Activated T-cell treated with anti-CD3 and anti-CD28 coated beads, Interleukin-2, amount 50 U/mL, for 24 hours (primary cell): ENCODE data around the gene CALML4.

Source experiments
- DNase-seq: peaks from one replicate; pipeline ENCODE4 v3.0.0-alpha.2; 2020
- H3K27ac Mint-ChIP-seq: 2 replicates; pipeline ENCODE4 v1.8.0; 2020; ENCODE audit warnings: mild to moderate bottlenecking, mixed read lengths
- H3K27me3 Mint-ChIP-seq: 2 replicates; pipeline ENCODE4 v1.8.0; 2020; ENCODE audit warnings: mixed read lengths
- H3K36me3 Mint-ChIP-seq: 2 replicates; pipeline ENCODE4 v1.8.0; 2020; ENCODE audit warnings: low read depth, mixed read lengths
- H3K4me1 Mint-ChIP-seq: 2 replicates; pipeline ENCODE4 v1.8.0; 2020; ENCODE audit warnings: low read depth, mixed read lengths
- H3K4me3 Mint-ChIP-seq: 2 replicates; pipeline ENCODE4 v1.8.0; 2020; ENCODE audit warnings: mild to moderate bottlenecking, moderate library complexity, mixed read lengths
- H3K9me3 Mint-ChIP-seq: 2 replicates; pipeline ENCODE4 v1.8.0; 2020; ENCODE audit warnings: mixed read lengths

The CALML4 gene

DNA sequence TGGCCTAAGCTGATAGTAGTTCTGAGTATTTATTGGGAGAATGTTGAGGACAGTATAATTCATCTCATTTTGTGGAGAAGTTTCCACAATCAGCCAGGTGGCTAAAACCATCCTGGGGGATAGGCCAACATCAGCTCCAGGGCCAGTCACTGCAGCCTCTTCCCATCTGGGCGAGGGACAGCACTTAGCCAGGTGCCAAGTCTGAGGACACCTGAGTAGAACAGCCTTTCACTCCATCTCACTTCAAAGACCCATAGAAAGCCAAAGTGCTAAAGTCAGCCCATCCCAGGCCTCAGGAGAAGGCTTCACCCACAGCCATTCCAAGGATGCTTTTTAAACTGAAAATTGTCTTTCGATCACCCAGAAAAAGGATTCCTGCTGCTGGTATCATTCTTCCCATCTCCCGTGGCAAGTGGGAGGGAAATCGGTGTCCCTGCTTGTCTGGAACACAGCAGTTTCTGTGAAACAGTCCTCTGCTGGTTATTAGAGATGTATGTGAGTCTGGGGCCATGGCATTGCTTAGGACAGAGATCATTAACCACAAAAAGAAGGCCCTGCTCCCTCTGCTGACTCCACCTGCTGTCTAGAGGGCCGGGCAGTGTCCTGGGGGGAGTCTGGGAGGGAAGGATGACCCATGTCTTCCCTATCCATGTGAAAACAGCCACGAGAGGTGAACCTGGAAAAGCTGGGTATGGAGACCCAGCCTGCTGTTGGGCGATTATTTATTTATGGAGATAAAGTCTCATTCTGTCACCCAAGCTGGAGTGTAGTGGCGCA, 9.6 kb downstream of the CALML4 start:
- Mint-ChIP-seq H3K4me3 (no peak overlapping the region), H3K27ac (peak overlapping the region; percentile 75), H3K4me1 (no peaks in the 10 kb centered on the region), H3K27me3 (no peaks in the 10 kb centered on the region), H3K9me3 (no peaks in the 10 kb centered on the region), H3K36me3 (peaks cover 85% of the 10 kb centered on the region)
- DNase-seq: no peak

- Mint-ChIP-seq H3K27ac (peak overlapping the region; percentile 45), H3K4me3 (no peak overlapping the region), H3K9me3 (no peaks in the 10 kb centered on the region), H3K27me3 (no peaks in the 10 kb centered on the region), H3K4me1 (no peaks in the 10 kb centered on the region), H3K36me3 (peaks cover 95% of the 10 kb centered on the region)
- DNase-seq: no peak
These were observed 12.2 kb downstream of the CALML4 start for GRCh38 chr15:68192804-68193486.

DNA sequence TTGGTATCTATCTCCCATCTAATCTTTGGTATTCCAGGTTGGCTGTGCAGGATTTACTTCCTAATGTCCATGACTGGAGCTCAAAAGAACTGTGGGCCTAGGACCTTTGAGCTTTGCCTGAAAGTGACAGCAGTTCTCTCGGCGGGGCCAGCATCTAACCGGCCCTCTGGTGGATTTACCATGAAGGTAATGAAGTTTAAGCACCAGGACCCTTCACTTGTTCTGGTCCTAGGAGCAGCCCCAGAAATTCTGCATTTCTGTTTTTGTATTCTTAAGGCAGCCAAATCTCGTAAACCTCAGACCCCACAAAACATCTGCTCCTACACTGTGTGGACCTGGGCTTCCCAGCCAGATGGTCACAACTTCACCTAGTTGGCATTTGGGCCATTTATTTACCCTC, 13.0 kb downstream of the CALML4 start:
- Mint-ChIP-seq H3K4me3 (no peak overlapping the region), H3K4me1 (peaks cover 5% of the 10 kb centered on the region), H3K27me3 (no peaks in the 10 kb centered on the region), H3K36me3 (peaks cover 95% of the 10 kb centered on the region), H3K9me3 (no peaks in the 10 kb centered on the region), H3K27ac (peak overlapping the region; percentile 45)
- DNase-seq: no peak

GRCh38 chr15:68191555-68191954, 13.6 kb downstream of the CALML4 start:
- Mint-ChIP-seq H3K27me3 (no peaks in the 10 kb centered on the region), H3K4me3 (no peak overlapping the region), H3K36me3 (peaks cover 96% of the 10 kb centered on the region), H3K27ac (peak overlapping the region; percentile 14), H3K4me1 (peaks cover 5% of the 10 kb centered on the region), H3K9me3 (no peaks in the 10 kb centered on the region)
- DNase-seq: no peak

DNA sequence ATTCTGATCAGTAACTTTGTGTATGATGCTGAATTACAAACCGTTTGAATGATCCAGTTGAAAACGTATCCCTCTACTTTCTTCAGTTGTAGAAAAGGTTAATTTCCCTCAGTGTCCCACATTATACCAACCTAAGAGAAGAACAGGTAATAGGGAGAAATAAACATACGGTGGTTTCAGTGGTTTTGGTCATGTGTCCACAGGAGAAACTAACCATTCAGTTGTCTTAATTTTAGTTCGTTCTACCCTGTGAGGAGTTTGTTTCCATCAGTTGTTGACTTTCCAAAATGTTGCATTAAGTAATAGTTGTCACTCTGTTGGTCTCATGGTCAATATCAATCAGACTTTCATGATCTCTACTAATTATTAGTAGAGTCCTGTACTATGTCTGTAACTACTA, 15.1 kb downstream of the CALML4 start:
- Mint-ChIP-seq H3K27ac (peak overlapping the region; percentile 2), H3K4me1 (peaks cover 5% of the 10 kb centered on the region), H3K27me3 (no peaks in the 10 kb centered on the region), H3K4me3 (no peak overlapping the region), H3K9me3 (no peaks in the 10 kb centered on the region), H3K36me3 (peaks cover 94% of the 10 kb centered on the region)
- no peak for DNase-seq

- Mint-ChIP-seq H3K27ac (peak overlapping the region; percentile 67), H3K4me1 (peaks cover 8% of the 10 kb centered on the region), H3K9me3 (no peaks in the 10 kb centered on the region), H3K4me3 (no peak overlapping the region), H3K36me3 (peaks cover 95% of the 10 kb centered on the region), H3K27me3 (no peaks in the 10 kb centered on the region)
- DNase-seq: no peak
These were observed 16.5 kb downstream of the CALML4 start for GRCh38 chr15:68188647-68189046.

DNA sequence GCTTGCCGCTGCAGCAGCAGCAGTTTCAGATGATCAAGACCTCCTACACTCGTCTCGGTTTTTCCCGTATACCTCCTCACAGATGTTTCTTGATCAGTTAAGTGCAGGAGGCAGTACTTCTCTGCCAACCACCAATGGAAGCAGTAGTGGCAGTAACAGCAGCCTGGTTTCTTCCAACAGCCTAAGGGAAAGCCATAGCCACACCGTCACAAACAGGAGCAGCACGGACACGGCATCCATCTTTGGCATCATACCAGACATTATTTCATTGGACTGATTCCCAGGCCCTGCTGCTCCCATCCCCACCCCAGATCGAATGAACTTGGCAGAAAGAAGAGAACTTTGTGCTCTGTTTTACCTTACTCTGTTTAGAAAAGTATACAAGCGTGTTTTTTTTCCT, 17.6 kb downstream of the CALML4 start:
- H3K9me3 Mint-ChIP-seq: no peaks in the 10 kb centered on the region
- peak overlapping the region; percentile 62 for H3K27ac Mint-ChIP-seq
- no peaks in the 10 kb centered on the region for H3K27me3 Mint-ChIP-seq
- DNase-seq: no peak
- peaks cover 94% of the 10 kb centered on the region for H3K36me3 Mint-ChIP-seq
- peaks cover 11% of the 10 kb centered on the region for H3K4me1 Mint-ChIP-seq
- no peak overlapping the region for H3K4me3 Mint-ChIP-seq

- H3K27me3 Mint-ChIP-seq: no peaks in the 10 kb centered on the region
- DNase-seq: no peak
- no peaks in the 10 kb centered on the region for H3K9me3 Mint-ChIP-seq
- no peak overlapping the region for H3K4me3 Mint-ChIP-seq
- peak overlapping the region; percentile 62 for H3K27ac Mint-ChIP-seq
- H3K36me3 Mint-ChIP-seq: peaks cover 90% of the 10 kb centered on the region
- peaks cover 11% of the 10 kb centered on the region for H3K4me1 Mint-ChIP-seq
These were observed 18.3 kb downstream of the CALML4 start for GRCh38 chr15:68186671-68187397.

GRCh38 chr15:68184616-68185480, 20.3 kb downstream of the CALML4 start:
- H3K4me3 Mint-ChIP-seq: no peak overlapping the region
- H3K27me3 Mint-ChIP-seq: no peaks in the 10 kb centered on the region
- peak overlapping the region; percentile 87 for H3K27ac Mint-ChIP-seq
- no peaks in the 10 kb centered on the region for H3K9me3 Mint-ChIP-seq
- peaks cover 11% of the 10 kb centered on the region for H3K4me1 Mint-ChIP-seq
- no peak for DNase-seq
- H3K36me3 Mint-ChIP-seq: peaks cover 90% of the 10 kb centered on the region

GRCh38 chr15:68183616-68184315, 21.4 kb downstream of the CALML4 start:
- no peak overlapping the region for H3K4me3 Mint-ChIP-seq
- H3K27me3 Mint-ChIP-seq: no peaks in the 10 kb centered on the region
- peak overlapping the region; percentile 87 for H3K27ac Mint-ChIP-seq
- H3K4me1 Mint-ChIP-seq: peaks cover 11% of the 10 kb centered on the region
- no peak for DNase-seq
- peaks cover 87% of the 10 kb centered on the region for H3K36me3 Mint-ChIP-seq
- H3K9me3 Mint-ChIP-seq: no peaks in the 10 kb centered on the region

GRCh38 chr15:68177742-68178141, 27.4 kb downstream of the CALML4 start:
- no peak for DNase-seq
- Mint-ChIP-seq H3K36me3 (peaks cover 83% of the 10 kb centered on the region), H3K9me3 (no peaks in the 10 kb centered on the region), H3K4me3 (no peak overlapping the region), H3K27ac (no peak overlapping the region), H3K4me1 (no peaks in the 10 kb centered on the region), H3K27me3 (no peaks in the 10 kb centered on the region)

DNA sequence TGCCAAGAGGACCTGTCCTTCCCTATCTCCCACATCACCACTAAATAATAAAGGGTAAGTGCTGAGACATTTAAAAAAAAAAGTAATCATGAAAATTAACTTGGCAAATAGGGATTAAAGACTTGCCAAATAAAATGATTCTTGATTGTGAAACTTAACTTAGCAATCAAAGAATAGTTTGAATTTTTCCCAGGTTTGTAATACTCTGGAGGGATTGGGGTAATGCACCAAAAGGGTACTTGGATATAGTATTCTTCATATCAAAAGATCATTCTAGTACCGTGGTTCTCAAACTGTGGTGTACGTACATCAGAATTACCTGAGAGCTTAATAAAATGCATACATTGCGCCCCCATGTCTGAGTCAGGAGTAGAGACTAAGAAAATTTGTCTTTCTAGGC, 28.5 kb downstream of the CALML4 start:
- Mint-ChIP-seq H3K9me3 (no peaks in the 10 kb centered on the region), H3K4me3 (no peak overlapping the region), H3K27me3 (no peaks in the 10 kb centered on the region), H3K36me3 (peaks cover 83% of the 10 kb centered on the region), H3K27ac (no peak overlapping the region), H3K4me1 (no peaks in the 10 kb centered on the region)
- no peak for DNase-seq

DNA sequence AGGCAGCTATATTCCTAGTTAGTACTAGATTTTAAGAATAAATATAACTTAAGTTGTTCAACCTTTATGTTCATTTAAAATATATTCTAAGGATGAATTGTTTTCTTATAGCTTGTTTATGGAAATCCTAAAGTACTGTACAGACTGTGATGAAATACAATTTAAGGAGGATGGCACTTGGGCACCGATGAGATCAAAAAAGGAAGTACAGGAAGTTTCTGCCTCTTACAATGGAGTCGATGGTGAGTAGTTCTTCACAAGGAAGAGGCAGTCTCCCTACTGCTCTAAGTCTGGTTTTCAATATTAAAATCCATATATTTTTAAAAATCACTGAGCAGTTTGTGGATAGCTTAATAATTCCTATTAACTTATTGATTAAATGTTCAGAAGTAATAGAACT, 29.6 kb downstream of the CALML4 start:
- no peak overlapping the region for H3K27ac Mint-ChIP-seq
- DNase-seq: no peak
- H3K4me3 Mint-ChIP-seq: no peak overlapping the region
- no peaks in the 10 kb centered on the region for H3K9me3 Mint-ChIP-seq
- H3K4me1 Mint-ChIP-seq: no peaks in the 10 kb centered on the region
- H3K27me3 Mint-ChIP-seq: no peaks in the 10 kb centered on the region
- H3K36me3 Mint-ChIP-seq: peaks cover 78% of the 10 kb centered on the region

DNA sequence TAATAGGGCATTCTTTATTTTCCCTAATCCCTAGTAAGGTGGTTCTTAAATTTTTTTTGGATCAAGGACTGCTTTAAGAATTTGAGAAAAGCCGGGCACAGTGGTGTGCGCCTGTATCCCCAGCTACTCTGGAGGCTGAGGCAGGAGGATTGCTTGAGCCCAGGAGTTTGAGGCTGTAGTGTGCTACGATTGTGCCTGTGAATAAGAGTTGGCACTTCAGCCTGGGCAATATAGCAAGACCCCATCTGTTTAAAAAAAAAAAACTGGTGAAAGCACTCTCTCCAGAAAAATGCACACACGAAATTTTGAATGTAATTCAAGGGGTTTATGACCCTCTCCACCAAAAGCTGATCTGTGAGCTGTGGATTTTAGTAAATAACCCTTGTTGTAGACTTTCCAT, 32.0 kb downstream of the CALML4 start:
- peaks cover 80% of the 10 kb centered on the region for H3K36me3 Mint-ChIP-seq
- H3K9me3 Mint-ChIP-seq: no peaks in the 10 kb centered on the region
- DNase-seq: no peak
- no peaks in the 10 kb centered on the region for H3K4me1 Mint-ChIP-seq
- no peaks in the 10 kb centered on the region for H3K27me3 Mint-ChIP-seq
- no peak overlapping the region for H3K27ac Mint-ChIP-seq
- no peak overlapping the region for H3K4me3 Mint-ChIP-seq
